ENCODE results near the gene STK38.

The STK38 gene

DNA sequence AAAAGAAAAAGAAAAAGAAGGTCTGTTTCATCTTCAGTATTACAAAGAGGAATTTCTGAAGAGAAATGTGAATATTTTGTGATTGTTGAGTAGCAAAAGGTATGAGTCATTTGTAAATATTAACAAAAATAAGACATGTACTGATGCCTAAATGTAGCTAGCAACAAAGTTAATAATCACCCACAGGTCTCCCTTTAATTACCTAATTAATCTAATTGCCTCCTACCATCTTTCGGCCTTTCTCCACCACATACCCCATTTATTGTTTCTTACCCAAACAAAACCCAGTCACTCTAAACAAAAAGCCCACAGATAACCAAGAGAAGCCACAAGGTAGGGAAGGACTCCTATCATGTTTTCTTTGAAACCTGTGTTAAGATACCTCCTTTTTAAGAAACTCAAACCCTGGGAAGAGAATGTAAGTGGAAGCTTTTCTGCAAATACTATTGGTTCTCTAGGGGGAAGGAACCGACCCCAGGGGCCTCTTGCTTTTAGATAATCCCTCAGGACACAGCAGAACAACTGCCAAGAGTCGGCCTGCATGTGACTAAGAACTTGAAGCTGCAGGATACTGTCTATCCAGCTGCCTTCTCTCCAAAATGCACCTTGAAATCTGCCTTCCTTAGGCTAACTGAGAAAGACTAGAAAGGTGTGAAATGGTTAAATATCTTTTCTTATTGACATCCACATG lies 16.1 kb upstream of the STK38 start:
- no peak for DNase-seq

DNA sequence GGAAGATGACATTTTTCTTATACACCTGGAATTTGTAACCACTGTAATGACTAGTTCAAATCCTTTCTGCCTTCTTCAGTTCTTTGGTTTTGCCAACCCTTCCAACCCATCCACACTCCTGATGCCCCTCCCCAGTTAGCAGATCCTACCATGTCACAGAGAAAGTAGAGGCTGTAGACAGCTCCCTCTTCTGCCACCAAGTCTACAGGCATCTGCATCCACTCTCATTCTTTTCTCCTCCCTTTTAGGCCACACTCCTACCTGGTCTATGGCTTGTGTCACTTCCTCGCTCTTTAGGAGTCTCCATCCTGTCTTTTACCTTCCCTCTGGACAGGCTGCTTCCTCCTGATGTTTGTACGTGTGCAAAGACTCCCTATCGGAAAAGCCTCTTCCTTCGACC lies 13.5 kb upstream of the STK38 start:
- no peak for DNase-seq

DNA sequence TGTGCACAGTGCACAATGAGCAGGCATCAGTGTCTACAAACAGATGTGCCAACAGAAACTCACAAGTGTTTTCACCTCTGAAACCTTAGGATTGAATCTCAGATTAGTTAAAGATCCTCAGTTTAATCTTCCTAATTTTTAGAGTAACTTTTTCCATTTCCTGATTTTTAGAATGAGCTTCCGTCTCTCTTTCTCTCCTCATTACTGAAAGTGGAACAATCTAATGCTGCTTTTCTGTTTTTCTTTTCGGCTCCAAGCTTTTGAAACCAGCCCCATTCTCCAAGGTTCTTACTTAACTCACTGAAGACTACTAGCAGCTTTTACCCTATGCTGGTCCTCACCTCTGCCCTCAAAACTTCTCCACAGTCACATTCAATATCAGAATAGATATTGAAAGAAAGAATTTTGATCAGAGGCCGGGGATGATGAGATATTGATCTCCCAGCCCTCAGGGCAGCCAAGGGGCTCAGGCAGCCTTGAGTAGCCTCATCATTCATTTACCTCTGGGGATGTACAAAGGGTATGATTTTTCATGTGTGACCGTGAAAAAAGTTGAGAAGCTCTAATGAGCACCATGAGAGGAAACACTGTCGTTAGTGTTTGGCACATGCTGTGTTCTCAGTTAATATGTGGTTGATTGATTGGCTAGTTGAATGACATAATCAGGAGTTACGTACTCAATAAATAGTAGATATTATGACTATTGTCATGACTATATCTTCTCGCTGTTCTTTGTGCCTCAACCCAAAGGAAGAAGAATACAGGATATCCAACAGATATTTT lies 11.9 kb upstream of the STK38 start:
- DNase-seq, result no peak

DNA sequence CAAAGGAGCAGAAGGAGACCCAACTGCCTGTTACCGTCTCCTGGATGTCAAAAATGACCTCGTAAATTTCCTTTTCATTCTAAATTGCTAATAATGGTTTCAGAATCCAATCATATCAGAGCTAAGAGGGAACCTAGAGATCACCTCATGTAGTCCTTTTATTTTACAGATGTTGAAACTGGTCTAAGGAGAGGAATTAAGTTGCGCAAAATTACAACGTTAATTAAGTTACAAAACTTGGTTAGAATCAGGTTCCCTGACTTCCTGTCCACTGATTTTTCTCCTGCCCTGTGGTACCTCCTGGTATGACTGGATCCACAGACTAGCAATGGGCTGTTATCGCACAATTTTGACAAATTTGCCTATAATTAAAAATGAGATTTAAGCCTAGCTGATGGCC lies 9.0 kb upstream of the STK38 start:
- DNase-seq, result no peak

DNA sequence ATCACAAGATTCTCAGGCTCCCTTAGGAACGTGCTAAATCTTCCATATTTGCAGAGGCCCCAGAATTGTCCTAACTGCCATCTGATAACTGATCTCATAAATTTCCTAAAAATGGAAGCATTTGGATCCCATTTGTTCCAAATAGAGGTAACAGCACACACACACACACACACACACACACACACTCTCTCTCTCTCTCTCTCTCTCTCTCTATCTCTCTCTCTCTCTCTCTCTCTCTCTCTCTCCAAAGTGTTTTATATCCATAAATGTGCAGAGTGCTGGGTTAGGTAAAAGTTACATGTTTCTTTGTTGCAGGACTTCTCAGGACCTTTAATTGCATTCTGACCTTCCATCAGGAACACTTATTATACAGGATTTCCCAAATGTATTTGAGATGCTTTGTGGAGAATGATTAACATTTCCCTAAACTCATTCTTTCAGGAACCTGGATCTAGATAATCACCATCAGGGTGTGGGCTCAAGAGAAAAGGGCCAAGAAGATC lies 8.5 kb upstream of the STK38 start:
- DNase-seq, result no peak

DNA sequence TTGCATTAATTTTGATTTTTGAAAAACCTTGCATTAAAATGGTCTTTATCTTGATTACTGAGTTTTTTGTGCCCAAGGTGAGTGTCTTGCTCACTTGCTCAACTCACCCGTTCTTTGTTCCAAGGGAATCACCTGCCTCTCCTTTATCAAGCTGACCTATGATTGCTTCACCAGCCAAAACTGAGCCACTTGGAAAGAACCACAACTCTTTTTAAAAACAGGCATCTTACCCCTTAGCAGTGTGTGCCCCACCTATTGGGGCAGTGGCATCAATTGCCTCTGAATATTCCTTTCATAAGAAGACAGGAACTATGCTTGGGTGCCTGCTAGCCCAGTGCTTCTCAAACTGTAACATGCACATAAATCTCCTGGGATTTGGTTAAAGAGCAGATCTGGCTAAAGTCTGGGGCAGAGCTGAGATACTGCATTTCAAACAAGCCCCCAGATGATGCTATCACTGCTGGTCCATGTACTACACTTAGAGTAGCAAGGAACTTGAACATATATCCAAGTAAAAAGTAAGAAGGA lies 3.3 kb upstream of the STK38 start:
- no peak for DNase-seq

DNA sequence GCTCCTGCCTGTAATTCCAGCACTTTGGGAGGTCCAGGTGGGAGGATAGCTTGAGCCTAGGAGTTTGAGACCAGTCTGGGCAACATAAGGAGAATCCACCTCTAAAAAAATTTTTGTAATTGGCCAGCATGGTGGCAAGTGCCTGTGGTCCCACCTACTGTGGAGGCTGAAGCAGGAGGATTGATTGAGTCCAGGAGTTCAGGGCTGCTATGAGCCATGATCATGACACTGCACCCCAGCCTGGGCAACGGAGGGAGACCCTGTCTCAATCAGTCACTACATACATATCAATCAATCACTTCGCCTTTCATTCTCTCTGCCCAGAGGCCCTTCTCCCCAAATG lies 1.1 kb upstream of the STK38 start:
- no peak for DNase-seq

DNA sequence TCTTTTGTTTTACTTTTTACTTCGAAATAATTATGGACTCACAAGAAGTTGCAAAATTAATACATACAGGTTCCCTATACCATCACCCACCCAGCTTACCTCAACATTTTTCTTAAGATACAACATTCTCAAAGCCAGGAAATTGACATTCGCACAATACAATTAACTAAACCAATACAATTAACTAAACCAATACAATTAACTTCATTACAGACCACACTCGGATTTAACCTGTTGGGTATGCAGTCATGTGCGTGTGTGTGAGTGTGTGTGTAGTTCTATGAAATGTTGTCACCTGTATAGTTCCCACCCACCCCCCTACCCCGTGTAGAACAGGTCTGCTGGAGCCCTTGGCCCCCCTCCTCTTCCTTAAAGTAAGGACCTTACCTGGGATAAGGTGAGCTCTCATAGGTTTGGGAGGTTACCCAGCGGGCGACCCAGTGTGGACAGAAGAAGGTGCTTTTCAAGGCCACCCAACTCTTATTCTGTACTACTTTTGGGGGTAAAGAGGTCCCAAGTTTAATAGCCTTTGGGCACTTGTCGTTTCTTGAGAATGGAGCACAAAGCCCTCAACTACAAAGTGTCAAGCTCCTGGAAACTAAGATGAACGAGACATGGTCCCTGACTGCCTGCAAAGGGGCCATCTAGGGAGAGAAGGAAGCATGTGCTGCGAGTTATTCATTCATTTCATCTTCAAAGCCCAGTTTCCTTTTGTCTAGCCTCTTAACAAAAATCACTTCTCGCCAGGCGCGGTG lies 544 bp upstream of the STK38 start:
- DNase-seq, result no peak

DNA sequence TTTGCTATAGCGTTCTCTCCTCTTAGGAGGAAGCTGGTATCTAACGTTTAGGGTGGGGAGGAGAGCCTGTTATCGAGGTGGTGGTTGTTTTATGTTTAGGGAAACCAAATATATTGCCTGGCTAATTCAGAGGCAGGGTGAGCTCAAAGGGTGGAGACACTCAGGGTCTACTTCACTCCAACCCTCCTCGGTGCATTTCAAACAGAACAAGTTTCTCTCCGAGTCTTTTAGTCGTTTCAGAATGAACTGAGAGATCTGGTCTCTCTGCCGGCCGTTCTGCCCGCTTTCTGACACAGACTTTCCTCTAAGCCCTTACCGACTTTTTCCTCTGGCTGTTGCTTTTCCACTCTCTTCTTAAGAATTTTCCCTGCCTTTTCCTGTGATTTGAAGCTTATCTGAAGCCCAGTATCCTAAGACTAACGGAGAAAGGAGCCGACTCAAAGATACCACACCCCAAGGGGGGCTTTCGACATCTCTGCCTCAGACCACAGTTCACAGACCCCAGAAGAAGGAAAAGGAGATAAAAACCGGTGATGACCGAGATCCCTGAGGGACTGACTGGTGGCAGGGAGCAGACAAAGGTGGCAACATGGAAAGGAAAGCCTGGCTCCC lies 865 bp downstream of the STK38 start:
- no peak for DNase-seq

DNA sequence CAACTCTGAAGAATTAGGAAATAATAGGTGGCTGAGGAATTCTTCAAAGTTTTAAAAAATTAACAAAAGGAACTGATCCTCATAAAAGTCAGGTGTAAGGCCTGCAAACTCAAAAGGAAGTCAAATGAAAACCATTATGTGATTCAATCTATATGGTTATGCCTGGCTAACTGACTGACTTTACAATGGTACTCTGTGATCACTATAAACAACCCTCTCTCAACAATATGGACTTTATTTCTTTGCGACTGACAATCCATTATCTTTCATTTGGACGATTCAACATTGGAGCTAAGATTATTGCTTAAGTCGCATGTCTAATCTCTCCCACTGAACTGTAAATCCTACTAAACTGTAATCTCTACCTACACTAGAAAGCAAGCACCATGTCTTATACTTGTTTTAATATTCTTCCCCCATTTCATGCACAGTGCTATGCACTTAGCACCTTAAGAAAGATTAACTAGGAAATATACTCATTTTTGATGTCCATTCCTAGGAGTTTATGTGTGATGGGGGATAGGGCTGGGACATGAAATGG lies 1.4 kb downstream of the STK38 start:
- DNase-seq, result no peak

DNA sequence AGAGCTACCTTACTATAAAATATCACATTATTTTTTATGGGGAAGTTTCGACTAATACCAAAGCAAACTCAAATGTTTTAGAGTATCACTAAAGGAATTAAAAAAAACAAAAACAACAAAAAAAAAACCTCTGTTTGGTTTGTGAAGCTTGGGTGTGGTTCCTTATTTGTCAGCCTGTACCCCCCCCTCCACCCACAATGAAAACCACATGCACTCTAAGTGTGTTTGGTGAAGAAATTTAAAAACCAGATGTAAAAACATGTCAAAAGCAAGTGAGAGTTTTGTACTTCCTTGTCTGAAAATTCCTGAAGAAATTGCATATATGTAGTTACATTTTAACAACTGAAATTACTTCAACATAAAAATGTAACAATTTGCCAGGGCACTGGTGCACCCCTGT lies 3.1 kb downstream of the STK38 start:
- no peak for DNase-seq

DNA sequence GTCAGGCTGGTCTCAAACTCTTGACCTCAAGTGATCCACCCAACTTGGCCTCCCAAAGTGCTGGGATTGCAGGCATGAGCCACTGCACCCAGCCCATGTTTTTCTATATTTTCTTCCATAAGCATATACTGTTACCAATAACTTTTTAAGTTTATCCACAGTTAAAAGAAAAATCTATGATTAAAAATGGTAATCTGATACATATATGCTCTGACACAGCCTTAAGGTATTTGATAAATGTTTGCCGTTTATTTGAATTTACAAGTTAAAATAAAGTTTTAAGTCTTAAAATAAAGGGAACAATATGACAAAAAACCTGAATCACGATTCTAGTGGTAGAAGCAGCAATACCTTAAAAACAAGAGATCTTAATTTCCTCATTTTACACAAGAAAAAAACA lies 5.2 kb downstream of the STK38 start:
- DNase-seq, result no peak

DNA sequence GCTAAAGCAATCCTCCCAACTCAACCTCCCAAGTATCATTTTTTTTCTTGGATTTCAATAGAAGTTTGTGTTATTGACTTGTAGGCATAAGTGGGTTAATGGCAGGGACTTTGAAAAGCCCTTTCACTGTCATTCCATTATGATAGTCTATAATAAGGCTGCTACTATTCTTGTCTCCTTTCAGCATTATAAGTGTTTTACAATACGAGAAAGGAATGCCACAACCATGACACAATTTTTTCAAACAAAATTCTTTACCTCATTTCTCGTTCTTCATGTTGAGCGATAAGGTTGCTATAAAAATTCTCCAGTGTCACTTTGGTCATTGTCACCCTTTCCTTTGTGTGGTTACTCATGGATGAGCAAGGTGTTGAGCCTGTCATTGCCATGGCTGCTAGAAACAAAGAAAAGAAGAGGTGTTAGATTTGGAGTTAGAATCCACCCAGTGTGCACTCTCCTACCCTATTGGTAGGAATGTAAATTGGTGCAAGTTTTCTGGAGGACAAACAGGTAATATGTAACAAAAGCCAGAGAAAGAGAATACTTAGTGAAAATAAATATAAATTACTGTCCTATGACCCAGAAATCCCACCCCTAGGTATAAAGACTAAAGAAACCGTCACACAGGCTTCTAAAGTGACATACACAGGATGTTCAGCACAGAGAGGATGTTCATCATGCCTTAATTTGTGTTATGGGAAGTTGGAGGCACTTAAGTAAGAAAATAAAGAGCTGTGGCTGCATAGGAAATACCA lies 7.3 kb downstream of the STK38 start:
- DNase-seq, result no peak

DNA sequence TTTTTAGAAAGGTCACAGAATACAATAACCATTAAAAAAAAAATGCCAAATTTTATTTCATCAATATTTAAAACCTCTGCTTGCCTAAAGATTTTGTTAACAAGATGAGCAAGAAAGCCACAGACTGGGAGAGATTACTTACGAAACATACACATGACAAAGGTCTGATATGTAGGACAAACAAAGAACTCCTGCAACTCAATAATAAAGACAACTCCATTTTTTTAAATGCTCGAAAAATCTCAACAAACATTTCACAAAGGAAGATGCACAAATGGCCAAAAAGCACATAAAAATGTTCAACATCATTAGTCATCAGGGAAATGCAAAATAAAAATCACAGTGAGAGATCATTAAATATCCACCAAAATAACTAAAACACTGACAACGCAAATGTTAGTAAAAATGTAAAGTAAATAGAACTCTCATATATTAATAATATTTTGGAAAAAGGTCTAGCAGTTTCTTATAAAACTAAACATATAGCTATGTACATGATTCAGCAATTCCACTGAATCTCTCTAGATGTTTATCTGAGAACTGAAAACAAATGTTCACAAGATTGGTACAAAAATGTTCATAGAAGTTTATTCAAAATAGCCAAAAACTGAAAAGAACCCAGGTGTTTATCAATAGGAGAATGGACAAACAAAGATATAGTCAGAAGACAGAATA lies 10.3 kb downstream of the STK38 start:
- DNase-seq, result no peak

DNA sequence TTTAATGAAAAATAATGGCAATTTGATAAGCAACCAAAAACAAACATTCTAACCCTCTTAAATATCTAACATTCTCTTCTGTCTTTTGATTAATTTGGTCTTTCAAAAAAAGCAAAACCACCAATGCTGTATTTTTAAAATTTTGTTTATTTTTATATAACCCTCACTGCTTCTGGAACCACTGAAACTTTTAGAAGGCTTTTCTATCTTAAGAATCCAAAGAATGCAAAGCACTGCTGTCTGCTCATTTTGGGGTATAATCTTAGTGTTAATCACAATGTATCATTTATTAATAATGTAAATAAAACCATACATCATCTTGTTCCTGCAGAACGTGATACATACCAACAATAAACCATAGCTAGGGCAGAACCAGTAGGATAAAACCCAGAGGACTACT lies 14.0 kb downstream of the STK38 start:
- DNase-seq, result no peak

DNA sequence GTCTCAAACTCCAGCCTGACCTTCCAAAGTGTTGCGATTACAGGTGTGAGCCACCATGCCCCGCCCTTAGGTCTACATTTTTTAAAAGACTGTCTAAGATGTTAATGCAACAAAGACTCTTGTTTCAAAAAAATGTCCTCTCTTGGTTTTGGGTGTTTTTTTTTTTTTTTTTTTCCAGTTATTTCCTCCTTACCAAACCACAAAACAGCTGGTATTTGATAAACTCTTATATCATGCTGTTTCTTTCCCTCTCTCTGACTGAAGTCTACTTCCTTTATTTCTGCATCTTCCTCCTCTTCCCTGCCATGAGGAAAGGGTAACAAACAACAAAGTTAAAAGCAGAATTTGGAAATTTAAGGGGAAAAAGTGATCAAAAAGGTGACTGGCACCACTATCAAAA lies 21.2 kb downstream of the STK38 start:
- DNase-seq, result no peak

DNA sequence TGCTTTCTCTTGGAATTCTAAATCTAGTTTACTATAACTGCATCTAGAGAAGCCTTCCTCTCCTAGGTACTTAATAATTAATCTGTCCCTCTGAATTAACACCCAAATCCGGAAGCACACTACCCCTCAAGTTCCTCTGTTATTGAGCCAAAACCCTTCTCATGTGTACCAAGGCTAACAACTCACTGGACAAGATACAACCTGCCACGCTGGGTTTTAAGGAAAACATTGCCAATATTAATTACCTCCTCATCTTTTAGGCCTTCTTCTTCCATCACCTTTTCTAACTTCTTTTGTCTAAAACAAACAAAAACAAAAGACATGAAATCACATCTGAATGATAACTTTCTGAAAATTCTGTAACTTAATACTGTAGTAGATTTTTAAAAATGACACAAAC lies 21.9 kb downstream of the STK38 start:
- no peak for DNase-seq

DNA sequence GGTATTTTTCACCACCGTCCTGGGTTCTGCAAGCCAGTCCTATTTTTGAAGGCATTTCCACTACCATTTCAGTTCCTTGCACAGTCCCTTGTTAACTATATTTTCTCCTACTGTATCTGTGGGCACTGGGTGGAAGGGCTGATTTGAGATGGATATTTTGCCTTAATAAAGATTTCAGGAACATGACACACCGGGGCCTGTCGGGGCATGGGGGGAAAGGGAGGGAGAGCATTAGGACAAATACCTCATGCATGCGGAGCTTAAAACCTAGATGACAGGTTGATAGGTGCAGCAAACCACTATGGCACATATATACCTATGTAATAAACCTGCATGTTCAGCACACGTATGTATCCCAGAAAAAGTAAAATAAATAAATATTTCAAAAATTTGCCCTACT lies 22.4 kb downstream of the STK38 start:
- no peak for DNase-seq

DNA sequence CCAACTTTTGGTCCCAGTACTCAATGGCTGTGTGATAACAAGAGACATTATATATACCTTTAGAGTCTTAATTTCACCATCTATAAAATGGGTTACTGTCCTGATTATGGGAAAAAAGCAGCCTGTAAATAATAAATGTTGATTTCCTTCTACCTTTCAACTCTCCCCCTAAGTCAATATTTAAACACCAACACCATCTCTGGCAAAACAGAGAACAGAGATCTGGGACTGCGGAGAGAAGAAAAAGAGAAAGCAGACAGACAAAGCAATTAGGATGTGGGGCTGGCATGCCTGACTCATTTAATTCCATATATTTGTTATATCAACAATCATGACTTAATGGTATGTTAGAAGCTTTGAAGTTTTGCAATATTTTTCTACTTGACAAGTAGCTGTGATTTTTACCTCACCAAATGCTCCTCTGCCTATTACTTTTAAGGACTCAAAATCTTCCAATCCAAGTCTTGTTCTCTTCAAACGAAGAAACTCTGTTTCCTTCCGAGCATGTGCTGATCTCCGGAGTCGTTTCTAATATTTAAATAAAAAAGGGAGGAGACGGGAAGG lies 23.3 kb downstream of the STK38 start:
- DNase-seq, result no peak

DNA sequence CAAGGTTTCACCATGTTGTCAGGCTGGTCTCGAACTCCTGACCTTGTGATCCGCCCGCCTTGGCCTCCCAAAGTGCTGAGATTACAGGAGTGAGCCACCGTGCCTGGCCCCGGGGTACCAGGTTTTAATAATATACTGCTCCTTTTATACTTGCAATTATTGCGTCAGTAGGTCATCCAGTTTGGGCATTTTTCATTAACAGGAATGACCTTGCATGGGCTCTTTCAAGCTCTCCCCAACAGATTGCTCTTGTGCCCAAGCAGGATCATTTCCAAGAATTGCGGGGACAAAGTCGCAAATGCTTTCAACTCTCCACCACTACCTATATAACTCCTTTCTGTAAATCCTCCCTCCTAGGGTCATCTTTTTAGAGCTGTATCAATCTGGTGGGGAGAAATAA lies 23.8 kb downstream of the STK38 start:
- no peak for DNase-seq

DNA sequence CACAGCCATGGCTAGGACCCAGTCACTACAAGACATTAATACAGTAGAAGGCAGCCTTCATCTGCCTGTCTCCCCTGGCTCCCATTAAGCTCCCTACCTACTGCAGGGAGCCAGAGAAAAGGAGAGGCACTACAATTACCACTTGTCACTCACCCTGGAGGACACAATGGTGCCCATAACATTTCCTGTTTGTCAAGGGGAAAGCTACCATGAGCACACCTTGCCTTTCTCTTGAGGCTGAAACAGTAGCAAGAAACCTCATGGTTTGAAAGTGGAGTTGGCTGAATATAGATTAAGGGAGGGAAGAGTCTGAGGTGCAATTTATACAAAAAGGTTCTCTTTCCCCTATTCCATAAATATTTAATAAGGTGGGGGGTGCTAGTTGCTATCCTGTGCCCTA lies 27.9 kb downstream of the STK38 start:
- no peak for DNase-seq

All from left hindlimb (tissue), 1 donor.